Measurements from ENCODE around the gene MEGF11.

Gene MEGF11

DNA sequence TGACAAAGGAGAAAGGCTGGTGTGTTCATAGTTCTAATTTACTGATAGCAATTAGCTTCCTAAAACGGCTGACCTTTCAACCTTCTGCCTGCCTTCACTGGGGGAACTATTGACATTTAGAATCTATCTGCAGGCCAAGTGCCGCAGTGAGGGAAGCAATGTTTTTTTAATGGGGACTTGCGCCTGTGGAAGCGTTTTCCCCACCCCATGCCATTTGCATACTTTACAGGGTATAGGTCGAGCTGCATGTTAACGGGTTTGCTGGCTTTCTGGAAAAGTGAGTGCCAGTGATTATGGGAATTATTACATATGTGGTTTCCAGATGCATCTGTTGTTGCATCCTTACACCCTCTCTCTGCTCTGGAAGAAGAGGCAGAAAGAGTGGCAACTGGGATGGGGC, 204.2 kb downstream of the MEGF11 start:
- DNase-seq: no peak

DNA sequence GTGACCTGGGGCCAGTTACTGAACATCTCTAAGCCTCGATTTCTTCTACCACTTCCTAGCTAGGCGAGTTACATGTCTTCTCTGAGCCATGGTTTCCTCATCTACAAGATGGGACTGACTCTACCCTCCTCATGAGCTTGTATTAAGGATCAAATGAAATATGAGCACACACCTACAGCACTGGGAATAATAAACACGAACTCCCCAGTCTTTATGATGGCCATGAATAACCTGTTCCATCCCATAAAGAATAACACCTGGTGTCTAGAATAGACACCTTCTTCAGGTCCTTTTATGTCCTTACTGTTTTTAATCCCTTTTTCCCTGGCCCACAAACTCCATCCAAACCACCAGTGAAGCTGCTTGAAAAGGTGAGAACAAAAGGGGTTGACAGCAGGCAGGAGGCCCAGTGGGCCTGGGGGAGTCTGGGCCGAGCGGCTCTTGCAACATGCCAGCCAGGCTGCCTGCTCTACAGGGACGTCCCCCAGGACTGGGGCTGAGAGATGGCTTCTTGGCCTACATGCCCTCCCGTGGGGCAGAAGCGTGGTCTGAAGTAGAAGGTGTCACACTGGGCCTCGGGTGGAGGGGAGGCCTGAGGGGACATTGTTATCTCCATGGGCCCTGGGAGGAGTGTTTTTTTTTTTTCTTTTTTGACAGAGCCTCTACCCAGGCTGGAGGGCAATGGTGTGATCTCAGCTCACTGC, 206.1 kb downstream of the MEGF11 start:
- no peak for DNase-seq

DNA sequence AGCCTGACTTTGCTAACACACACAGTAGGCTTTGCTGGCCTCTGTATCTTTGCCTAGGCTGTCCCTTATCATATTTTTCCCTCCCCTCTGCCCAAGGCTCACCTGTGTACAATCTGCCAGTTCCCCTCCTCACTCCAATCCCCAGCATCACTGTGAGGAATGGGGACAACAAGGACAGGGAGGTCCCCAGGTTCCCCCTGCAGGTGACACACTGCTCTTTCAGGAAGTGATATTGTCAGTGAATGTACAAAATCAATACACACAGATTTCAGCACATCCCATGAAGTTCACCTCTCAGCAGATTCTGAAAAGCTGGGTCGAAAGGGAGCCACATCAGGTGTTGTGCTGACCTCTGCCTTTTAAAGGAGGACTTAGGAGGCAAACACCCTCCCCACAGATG, 206.8 kb downstream of the MEGF11 start:
- no peak for DNase-seq

DNA sequence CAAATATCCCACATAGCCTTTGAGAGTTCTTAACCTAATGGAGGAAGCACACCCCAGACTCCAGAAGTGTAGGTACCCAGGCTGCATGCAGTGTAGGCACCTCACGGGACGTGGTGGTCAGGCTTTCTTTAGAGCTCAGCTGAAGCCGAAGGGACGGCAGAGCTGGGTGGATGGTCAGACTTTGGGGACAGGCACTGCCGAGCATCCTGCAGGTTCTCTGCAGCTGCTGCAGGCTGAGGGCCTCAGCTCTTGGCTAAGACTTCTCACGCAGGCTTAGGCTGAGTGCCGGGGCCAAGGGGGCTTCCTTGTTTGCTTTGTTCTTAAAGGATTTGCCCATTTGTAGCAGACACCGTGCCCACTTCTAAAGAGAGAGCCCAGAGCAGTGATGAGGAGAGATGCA, 207.2 kb downstream of the MEGF11 start:
- DNase-seq: no peak

DNA sequence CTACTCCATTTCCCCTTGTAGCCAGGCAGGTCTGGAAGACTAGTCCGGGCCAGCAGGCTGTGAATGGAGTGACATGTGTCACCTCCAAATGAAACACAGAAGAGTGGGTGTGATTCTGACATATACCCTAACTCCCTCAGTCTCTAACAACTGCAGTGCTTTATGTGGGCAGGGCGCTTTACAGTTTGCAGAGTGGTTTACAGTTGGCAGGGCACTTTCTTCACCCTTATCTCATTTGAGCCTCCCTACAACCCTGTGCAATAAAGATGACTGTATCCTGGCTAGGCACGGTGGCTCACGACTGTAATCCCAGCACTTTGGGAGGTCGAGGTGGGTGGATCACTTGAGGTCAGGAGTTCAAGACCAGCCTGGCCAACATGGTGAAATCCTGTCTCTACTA, 208.0 kb downstream of the MEGF11 start:
- no peak for DNase-seq

DNA sequence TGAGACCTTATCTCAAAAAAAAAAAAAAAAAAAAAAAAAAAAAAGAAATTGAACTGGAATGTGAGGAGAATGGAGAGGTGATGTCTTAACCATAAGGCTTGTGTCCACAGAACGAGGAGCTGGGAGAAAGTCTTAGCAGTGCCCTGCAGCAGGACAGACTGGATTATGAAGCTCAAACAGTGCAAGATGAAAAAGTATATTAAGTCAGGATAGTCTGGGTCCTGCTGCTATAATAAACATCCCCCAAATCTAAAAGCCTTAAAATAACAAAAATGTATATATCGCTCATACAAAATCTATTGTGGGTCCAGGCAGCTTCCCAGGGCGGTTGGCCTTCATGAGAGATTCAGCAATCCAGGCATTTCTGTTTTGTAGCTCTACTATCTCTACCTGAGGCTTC, 208.7 kb downstream of the MEGF11 start:
- DNase-seq: no peak

DNA sequence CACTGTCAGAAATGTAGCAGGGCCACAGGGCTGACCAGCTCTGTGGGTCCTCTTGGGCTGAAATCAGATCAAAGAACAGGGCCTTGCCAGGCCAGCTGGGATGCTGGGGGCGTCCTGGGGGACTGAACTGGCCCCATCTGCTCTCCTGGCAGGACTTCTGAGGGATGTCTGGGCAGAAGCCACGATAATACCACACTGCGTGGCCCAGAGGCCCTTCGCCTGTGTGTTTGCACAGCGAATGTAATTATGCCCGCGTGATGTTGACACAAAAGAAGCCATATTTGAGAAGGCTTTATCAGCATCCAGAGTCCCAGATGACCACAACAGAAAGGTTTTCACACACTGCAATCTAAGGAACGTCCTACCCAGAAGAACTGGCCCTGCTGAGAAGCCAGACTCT, 210.3 kb downstream of the MEGF11 start:
- DNase-seq: no peak

DNA sequence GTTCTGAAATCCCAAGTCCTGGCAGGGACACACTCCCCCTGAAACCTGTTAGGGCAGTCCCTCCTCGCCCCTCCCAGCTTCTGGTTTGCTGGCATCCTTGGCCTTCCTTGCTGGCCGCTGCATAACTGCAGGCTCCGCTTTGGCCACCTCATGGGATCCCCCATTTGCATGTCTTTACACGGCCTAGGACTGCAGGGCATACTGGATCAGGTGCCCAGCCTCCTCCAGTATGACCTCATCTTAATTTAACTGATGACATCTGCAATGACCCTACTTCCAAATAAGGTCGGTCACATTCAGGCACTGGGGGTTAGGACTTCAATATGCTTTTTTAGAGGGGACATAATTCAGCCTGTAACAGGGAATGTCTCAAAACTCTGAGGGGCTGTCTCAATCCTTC, 210.9 kb downstream of the MEGF11 start:
- DNase-seq: no peak

DNA sequence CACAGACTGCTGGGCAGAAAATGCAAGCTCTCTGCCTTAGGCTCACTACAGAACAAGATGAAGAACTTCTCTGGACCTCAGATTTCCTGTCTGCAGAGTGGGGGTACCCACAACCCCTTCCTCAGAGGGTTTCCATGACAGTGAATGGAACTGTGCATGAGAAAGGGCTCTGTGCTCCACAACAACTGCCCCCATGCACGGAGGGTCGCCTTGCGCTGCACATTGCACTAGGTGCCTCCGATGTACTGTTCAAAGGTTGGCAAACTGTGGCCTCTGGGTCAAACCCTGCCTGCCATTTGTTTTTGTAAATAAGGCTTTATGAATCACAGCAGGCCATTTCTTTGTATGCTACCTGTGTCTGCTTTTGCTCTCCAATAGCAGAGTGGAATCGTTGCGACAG, 212.3 kb downstream of the MEGF11 start:
- no peak for DNase-seq

DNA sequence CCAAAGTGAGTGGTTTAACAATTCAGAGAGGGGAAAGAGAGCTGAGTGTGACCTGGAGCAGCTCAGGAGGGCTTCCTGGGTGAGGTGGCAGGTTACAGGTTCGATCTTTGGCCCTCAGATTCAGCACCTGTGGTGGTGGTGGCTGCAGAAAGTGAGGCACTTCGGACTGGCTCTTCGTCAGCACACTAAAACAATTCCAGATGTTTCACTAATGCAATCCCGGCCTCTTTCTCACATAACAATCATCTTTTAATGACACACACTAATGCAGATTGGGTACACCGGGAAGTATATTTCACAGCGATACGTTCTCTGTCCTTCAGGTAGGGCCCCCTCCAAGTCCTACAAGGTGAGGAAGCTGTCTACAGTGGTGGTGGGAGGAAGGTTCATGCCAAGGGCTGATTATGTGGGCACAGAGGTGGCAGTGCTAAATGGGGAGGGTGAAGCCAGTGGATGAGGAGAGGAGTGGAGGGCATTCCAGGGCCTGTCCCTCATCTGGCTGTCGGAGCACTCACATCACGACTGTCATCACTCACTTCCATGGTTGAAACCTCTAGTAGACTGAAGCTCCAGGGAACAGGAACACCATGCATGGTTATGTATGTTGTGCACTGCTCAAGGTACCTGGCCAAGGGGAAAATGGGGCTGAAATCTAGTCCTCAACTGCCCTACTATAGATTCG, 213.2 kb downstream of the MEGF11 start:
- peak; percentile 6 for DNase-seq

DNA sequence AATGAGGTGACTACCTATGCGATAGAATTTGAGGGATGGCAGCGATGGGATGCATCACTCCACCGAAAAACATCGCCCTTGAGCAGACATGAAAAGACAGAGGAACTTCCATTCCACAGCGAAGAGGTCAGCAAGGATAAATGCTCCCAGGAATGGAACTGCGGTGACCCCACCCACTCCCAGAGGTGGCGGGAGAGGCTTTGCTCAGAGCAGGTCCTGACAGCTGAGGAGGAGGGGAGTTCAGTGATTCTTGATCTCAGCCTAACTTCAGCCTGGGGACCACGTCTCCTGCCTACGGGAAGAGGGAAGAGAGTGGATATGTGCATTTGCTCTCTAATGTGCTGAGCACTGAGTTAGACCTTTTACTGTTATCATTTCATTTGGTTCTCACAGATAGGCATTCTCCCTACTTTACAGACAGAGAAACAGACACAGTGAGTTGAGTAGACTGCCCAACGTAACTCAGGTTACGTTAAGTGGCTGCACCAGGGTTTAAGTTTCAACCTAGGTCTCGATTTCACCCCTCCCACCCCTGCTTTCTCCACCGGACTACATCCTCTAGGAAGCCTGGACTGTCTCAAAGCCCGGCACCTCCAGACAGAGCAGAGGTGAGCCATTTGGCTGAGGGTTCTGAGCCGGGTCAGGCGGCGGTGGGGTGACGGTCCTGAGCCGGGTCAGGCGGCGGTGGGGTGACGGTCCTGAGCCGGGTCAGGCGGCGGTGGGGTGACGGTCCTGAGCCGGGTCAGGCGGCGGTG, 214.3 kb downstream of the MEGF11 start:
- peak; percentile 4 for DNase-seq

DNA sequence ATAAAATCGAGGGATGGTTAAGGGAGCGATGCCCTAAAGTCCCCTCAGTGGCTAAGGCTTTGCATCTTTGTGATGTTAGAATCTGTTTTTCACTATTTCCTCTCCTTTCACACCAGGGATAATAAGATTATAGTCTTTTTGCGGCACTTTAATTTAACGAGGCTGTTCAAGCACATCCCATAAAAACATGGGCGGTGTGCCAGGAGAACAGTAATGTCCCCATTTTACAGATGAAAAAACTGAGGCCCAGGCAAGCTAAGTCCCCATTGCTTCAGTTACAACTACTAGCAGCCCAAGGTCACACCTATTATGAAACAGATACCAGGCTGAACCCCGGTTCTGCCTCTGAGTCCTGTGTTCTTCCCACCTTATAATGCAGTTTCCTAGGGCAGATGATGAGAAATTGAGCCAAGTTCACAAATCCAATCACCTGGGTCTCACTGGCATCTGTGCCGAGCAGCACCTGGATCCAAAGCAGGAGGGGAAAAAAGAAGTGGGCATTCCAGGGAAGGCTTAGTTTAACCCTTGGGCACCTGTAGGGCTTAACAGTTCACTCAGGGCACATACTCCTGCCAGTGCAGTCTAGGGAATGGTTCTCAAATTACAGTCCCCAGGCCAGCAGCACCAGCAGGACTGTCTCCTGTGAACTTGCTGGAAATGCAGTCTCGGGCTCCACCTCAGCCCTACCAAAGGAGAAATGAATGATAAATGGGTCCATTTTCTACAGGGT, 215.0 kb downstream of the MEGF11 start:
- DNase-seq: no peak

DNA sequence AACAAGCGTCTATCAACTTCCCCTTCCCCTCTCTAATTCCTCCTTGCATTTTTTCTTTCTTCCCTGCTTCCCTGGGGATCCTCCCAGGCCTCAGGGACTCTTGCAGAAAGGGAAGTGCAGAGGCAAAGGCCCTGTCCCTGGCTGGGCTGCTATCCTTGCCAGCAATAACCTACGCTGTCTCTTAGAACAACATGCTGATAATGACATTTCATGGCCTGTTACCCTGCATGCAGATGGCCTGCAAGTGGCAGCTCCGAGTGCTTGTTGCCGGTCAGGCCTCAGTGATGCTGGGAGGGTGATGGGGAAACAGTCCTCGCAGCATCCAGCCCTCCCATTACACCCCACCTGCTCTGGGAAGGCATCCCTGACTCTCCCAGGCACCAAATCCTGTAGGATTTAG, 216.7 kb downstream of the MEGF11 start:
- no peak for DNase-seq

DNA sequence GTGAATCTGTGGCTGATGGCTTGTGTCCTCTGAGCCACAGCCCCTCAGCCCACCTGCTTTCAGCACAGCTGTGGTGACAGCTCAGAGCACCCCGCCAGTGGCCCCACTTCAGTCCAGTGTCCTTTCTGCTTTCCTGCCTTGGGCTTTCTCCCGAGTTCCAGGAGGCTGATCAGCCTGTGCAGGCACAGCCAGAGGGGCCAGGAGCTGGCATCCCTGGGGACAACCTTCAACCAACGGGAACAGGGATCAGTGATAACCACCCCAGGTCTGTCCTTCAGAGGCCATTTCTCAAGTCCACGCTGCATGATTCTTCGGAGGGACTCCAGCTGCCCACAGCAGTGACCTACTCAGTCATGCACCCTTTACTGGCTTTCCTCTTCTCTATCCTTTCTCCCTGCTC, 217.6 kb downstream of the MEGF11 start:
- DNase-seq: no peak

DNA sequence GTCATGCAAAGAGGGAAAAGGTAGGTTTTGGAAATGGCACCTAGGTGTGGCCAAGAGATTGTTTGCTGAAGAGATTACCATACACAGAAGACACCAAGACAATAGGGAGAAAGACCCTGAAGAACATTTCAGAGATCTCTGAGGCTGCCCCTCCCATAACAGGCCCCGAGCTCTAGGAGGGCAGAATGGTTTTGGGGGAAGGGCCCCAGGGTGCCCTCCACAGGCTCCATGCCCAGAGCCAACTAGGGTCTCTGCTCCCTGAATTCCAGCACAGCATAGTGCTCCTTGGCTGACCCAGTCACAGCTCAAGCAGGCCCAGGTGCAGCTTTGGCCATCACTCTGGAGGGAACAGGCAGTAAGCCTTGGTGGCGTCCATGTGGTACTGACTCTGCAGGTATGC, 220.4 kb downstream of the MEGF11 start:
- DNase-seq: no peak

DNA sequence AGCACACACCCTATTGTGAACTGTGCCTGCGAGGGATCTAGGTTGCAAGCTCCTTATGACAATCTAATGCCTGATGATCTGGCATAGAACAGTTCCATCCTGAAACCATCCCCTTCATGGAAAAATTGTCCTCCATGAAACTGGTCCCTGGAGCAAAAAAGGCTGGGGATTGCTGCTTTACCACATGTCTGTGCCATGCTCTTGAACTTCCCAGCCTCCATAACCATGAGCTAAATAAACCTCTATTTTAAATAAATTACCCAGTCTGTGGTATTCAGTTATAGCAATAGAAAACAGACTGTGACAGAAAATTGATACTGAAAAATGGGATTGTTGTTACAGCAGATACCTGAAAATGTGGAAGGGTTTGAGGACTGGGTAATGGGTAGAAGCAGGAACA, 221.5 kb downstream of the MEGF11 start:
- DNase-seq: no peak

DNA sequence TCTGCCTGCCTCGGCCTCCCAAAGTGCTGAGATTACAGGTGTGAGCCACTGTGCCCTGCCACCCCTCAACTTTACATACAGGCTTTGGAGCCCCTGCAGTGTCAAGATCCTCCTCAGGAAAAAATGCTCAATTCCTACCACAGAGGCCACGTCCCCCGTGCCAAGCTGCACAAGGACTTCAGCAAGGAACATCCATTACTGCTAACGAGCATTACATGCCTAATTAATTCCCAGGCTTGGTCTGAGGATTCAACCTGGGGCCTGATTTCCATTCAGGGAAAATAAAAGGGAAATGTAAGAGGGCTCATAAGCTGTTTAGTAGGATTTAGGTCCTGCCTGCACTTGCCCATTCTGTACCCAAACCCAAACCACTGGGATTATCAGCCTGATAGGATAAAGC, 222.9 kb downstream of the MEGF11 start:
- DNase-seq: no peak

DNA sequence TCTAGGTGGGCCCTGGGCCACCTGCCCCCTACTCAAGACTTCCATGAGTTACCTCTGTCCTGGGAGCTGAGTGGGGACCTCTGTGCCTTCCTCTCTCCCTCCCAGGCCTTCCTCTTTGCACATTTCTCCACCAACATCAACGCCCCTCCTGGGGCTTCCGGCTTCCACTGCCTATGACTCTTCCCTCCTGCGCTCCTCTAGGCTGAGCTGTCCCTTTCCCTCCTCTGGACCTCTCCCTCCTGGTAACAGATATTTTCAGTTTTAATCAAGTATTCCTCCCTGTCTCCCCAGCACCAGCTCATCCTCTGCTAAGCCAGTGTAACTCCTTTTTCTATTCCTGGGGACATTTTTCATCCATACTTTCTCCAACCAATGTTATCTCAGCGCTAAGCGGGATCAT, 223.9 kb downstream of the MEGF11 start:
- no peak for DNase-seq

DNA sequence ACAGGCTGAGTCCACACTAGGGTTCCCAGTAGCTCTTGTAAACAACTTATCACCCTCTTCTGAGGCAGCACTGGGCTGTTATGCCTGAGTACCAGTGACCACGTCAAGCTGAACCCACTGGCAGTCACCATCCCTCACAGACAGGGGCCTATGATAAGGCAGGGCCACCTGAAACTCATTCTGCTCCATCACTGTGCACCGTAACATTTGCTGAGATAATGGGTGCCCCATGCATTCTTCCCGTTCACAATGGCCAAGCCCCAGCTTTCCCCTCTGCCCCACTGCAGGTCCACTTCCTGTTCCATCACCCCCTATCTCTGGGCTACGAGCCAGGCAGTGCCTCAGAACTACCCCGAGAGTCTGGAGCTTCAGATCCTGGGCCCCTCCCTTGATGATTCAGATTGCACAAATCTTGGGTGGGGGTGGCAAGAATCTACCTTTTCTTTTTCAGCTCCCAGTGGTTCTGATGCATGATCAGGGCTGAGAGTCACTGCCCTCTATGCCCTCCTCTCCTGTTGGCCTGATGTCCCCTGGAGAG, 226.2 kb downstream of the MEGF11 start:
- DNase-seq: peak; percentile 20

DNA sequence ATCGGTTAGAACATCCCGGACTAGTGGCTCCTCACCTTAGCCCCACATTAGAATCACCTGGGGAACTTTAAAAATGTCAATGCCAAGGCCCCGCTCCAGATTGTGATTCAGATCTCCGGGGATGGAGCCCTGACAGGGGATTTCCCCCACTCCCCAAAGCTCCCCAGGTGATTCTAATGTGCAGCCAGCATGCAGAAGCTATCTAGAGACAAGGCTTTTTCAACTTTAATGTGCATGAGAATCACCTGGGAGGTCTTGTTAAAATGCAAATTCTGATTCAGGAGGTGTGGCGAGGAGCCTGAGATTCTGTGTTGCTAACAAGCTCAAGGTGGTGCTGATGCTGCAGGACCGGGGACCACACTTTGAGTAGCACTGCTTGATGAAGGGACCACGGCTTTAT, 227.6 kb downstream of the MEGF11 start:
- no peak for DNase-seq

DNA sequence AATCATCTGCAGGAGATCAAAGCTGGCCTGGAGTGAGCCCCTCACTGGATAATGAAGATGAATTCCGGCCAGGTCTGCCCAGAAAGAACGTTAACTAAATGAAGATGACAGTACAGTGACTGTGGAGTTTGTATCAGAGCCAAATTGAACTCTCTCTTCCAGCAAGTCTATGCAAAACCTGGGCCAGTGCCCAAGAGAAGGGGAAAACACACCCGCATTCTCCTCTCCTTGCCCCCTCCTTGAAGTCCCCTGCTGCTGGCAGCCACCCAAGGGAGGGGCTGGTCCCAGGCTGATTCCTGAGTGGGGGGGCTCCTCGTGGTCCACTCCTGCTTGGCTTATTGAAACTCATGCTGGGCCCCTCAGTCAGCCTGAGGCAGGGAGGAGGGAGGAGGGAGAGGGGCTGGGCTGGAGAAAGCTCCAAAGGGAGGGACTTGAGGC, 228.5 kb downstream of the MEGF11 start:
- peak; percentile 26 for DNase-seq

DNA sequence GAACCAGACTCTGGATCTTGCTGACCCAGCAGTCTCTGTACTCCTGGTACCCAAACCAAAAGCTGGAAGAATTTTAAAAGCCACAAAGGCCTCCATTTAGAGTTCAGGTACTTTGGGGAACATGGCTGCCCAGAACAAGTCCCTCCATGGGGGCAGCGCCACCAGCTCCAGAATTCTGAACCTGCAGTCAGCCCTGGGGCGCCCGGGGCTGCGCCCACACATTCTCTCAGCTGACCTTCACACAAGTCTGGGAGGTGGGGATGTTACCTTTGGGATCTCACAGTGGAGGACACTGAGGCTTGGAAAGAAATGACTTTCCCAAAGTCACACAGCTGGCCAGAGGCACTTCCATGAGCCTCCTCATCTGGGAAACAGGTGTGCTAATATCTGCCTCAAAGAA, 229.4 kb downstream of the MEGF11 start:
- no peak for DNase-seq
